DND-41 (cell line): ENCODE measurements around the gene MEOX1.

ENCODE experiments used
- ATAC-seq: fragments of 200-7000 bp; cut with Tn5 transposase; 3 replicates; pipeline ENCODE4 v1.9.1; 2021; ENCODE audit warnings: low read depth; ENCODE audit not compliant: insufficient read depth
- DNase-seq: peaks from one replicate; pipeline ENCODE4 v3.0.0-alpha.2; 2020
- H2AFZ ChIP-seq: 2 replicates; pipeline ENCODE4 v1.6.0; 2012; ENCODE audit warnings: low read depth, low read length
- H3K27ac ChIP-seq: 2 replicates; pipeline ENCODE4 v1.5.1; 2012; ENCODE audit warnings: low read length, inconsistent platforms
- H3K27me3 ChIP-seq: fragments of 200-600 bp; sonication (generic); 2 replicates; pipeline ENCODE4 v1.6.0; 2012; ENCODE audit warnings: low read length, mild to moderate bottlenecking, inconsistent platforms; ENCODE audit not compliant: insufficient read depth, poor library complexity
- H3K36me3 ChIP-seq: 2 replicates; pipeline ENCODE4 v1.5.1; 2012; ENCODE audit warnings: low read length, inconsistent platforms; ENCODE audit not compliant: insufficient read depth
- H3K4me1 ChIP-seq: 2 replicates; pipeline ENCODE4 v1.5.1; 2012; ENCODE audit warnings: mild to moderate bottlenecking, low read length; ENCODE audit not compliant: insufficient read depth
- H3K4me2 ChIP-seq: 2 replicates; pipeline ENCODE4 v1.6.0; 2012; ENCODE audit warnings: mild to moderate bottlenecking, moderate library complexity, low read length, inconsistent platforms; ENCODE audit not compliant: insufficient read depth
- H3K4me3 ChIP-seq, 2 experiments: fragments of 200-600 bp in 1 of 2; shearing (Covaris generic) in 1 of 2; 2 replicates each; pipeline ENCODE4 v1.5.1; 2012 to 2016; ENCODE audit warnings: inconsistent platforms in 2 of 2, low read length in 2 of 2, mild to moderate bottlenecking in 2 of 2, low read depth in 1 of 2, moderate library complexity in 1 of 2
- H3K79me2 ChIP-seq: 2 replicates; pipeline ENCODE4 v1.6.0; 2012; ENCODE audit warnings: low read length, inconsistent platforms; ENCODE audit not compliant: insufficient read depth
- H3K9ac ChIP-seq: 2 replicates; pipeline ENCODE4 v1.6.0; 2012; ENCODE audit warnings: low read depth, mild to moderate bottlenecking, inconsistent platforms, low read length, moderate library complexity
- H3K9me3 ChIP-seq: 2 replicates; pipeline ENCODE4 v1.5.1; 2012; ENCODE audit warnings: low read length, moderate library complexity, mild to moderate bottlenecking, inconsistent platforms; ENCODE audit not compliant: insufficient read depth, severe bottlenecking
- H4K20me1 ChIP-seq: 2 replicates; pipeline ENCODE4 v1.6.0; 2012; ENCODE audit warnings: low read length; ENCODE audit not compliant: insufficient read depth
- EZH2 ChIP-seq: IDR thresholded peaks from 3 replicates; pipeline ENCODE4 v1.6.1; 2012; ENCODE audit warnings: borderline replicate concordance, low read depth, mild to moderate bottlenecking, moderate library complexity, low read length, inconsistent platforms; ENCODE audit not compliant: severe bottlenecking
- TF ChIP-seq, protein P1 (sequence below): IDR thresholded peaks from 2 replicates; pipeline ENCODE4 v1.5.1; 2012; ENCODE audit warnings: borderline replicate concordance, low read length, moderate library complexity, mild to moderate bottlenecking; ENCODE audit not compliant: poor library complexity, severe bottlenecking; ENCODE audit errors: extremely low read depth

Gene MEOX1

DNA sequence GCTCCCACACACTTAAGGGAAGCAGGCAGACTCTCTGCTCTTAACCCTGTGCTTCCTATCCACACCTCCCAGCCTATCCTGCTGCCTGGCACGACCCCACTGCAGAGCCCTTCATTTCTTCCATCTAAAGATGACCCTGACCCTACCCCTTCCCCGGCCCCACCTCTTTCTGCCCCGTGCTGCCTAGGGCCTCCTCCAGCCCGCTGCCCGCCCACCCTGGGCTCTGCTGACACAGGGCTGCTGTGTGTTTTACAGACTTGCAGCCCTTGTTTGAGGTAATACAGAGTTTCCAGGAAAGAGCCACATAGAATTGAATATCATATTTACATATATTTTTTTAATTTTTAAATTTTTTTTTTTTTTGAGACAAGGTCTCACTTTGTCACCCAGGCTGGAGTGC is 42.0 kb downstream of the MEOX1 start:
- Histone ChIP-seq H4K20me1 (no peaks in the 10 kb centered on the region), H3K4me3 (no peak overlapping the region), H3K36me3 (no peaks in the 10 kb centered on the region), H3K4me1 (no peaks in the 10 kb centered on the region), H2AFZ (no peak overlapping the region), H3K9ac (no peak overlapping the region), H3K4me2 (no peak overlapping the region), H3K79me2 (no peaks in the 10 kb centered on the region), H3K9me3 (no peaks in the 10 kb centered on the region), H3K27me3 (peaks cover 9% of the 10 kb centered on the region), H3K27ac (no peak overlapping the region)
- no peak for ATAC-seq
- no peak for DNase-seq
- TF ChIP-seq, protein P1, sequence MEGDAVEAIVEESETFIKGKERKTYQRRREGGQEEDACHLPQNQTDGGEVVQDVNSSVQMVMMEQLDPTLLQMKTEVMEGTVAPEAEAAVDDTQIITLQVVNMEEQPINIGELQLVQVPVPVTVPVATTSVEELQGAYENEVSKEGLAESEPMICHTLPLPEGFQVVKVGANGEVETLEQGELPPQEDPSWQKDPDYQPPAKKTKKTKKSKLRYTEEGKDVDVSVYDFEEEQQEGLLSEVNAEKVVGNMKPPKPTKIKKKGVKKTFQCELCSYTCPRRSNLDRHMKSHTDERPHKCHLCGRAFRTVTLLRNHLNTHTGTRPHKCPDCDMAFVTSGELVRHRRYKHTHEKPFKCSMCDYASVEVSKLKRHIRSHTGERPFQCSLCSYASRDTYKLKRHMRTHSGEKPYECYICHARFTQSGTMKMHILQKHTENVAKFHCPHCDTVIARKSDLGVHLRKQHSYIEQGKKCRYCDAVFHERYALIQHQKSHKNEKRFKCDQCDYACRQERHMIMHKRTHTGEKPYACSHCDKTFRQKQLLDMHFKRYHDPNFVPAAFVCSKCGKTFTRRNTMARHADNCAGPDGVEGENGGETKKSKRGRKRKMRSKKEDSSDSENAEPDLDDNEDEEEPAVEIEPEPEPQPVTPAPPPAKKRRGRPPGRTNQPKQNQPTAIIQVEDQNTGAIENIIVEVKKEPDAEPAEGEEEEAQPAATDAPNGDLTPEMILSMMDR = no peak
- no peak for TF ChIP-seq EZH2

DNA sequence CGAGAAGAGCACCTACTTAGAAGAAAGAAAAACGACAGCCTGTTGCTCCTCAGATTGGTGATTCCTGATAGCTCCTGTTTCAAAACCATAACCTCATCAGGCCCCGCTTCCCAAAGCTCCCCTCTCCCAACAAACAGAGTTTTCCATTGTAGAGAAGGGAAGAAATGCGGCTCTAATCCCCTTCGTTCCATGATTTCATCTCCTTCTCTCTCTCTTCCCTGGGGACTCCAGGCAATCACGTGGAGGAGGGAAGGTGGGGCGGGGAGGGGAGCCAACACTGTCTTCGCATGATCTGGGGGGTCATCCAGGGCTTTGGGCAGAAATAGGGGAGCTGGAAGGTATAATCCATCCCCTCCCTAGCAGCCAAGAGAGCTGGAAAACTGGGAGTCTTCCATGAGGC is 43.4 kb downstream of the MEOX1 start:
- no peak for TF ChIP-seq EZH2
- TF ChIP-seq, protein P1 = no peak

DNA sequence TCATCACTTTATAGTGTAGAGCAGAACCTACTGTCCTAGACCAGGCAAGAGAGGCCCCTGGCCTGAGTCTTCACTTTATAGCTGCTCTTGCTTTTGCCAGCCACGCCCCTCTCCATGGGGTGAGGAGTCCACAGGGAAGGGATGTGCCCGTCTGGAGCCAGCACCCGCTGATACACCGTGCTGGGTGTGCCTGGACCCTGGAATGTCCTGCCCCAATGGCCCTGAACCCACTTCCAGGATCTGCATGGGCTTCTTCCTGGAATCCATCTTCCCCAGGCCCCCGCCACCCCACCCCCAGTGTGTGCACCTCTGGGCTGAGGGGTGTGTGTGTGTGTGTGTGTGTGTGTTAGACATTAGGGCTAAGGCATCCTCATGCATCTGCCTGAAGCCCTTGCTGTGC is 44.9 kb downstream of the MEOX1 start:
- H3K4me2 ChIP-seq = no peak overlapping the region
- H3K79me2 ChIP-seq = no peaks in the 10 kb centered on the region
- H3K27me3 ChIP-seq = peaks cover 14% of the 10 kb centered on the region
- H2AFZ ChIP-seq = no peak overlapping the region
- ATAC-seq = no peak
- TF ChIP-seq EZH2 = no peak
- TF ChIP-seq, protein P1 = no peak
- no peaks in the 10 kb centered on the region for H3K9me3 ChIP-seq
- no peaks in the 10 kb centered on the region for H4K20me1 ChIP-seq
- H3K9ac ChIP-seq = no peak overlapping the region
- no peak overlapping the region for H3K27ac ChIP-seq
- DNase-seq = no peak
- H3K4me3 ChIP-seq = no peak overlapping the region
- no peaks in the 10 kb centered on the region for H3K36me3 ChIP-seq
- no peaks in the 10 kb centered on the region for H3K4me1 ChIP-seq

More for the DNA sequence above, 43.4 kb downstream of the MEOX1 start:
- ATAC-seq = no peak
- no peak overlapping the region for H3K27ac ChIP-seq
- H4K20me1 ChIP-seq = no peaks in the 10 kb centered on the region
- no peak overlapping the region for H3K4me2 ChIP-seq
- no peaks in the 10 kb centered on the region for H3K9me3 ChIP-seq
- no peak overlapping the region for H2AFZ ChIP-seq
- no peak for DNase-seq
- peaks cover 14% of the 10 kb centered on the region for H3K27me3 ChIP-seq
- H3K36me3 ChIP-seq = no peaks in the 10 kb centered on the region
- H3K79me2 ChIP-seq = no peaks in the 10 kb centered on the region
- no peaks in the 10 kb centered on the region for H3K4me1 ChIP-seq
- H3K4me3 ChIP-seq = no peak overlapping the region
- H3K9ac ChIP-seq = no peak overlapping the region

DNA sequence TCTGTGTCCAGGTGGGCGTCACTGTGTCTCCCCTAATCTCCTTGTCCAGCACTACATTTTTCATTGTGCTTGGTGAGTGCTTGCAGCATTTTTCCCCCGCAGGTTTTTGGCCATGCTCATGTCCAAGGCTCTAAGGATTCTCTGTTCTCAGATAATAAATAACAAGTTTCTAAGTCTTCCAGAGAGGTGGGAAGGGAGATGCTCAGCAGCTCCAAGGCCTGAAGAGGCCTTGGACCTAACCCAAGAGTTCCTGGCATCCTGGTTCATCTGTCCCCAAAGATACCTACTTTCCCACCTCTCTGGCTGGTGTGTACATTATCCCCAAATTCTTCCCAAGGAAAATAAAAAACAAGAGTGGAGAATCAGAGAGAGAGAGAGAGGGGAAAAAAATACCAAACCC is 45.3 kb downstream of the MEOX1 start:
- no peaks in the 10 kb centered on the region for H4K20me1 ChIP-seq
- TF ChIP-seq, protein P1 = no peak
- TF ChIP-seq EZH2 = no peak
- ATAC-seq = no peak

More for the DNA sequence above, 45.3 kb downstream of the MEOX1 start:
- Histone ChIP-seq H3K27ac (no peak overlapping the region), H3K27me3 (peaks cover 14% of the 10 kb centered on the region), H3K4me3 (no peak overlapping the region), H3K79me2 (no peaks in the 10 kb centered on the region), H3K4me2 (no peak overlapping the region), H3K9ac (no peak overlapping the region), H3K9me3 (no peaks in the 10 kb centered on the region), H2AFZ (no peak overlapping the region), H3K4me1 (no peaks in the 10 kb centered on the region), H3K36me3 (no peaks in the 10 kb centered on the region)
- DNase-seq = no peak
